ENCODE measurements around the gene PDE6H.

DNA sequence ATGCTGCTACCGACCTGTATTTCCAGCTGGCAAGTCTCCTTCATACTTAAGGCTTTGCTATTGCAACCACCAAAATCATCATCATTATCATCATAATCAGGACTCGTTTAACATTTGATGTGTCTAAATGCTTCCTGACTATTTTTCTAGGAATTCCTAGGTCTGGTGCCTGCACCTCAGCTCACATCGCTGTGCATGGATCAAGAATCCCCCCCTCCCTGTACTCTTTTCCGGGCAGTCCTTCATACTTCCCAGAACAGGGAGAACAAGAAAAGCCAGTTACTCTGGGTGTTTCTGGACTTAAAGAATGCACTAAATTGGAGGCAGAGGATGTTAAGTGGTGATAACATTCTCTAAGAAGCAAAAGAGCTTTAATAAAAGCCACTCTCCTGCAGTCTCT is 43.9 kb upstream of the PDE6H start:
- TF ChIP-seq, protein P1, sequence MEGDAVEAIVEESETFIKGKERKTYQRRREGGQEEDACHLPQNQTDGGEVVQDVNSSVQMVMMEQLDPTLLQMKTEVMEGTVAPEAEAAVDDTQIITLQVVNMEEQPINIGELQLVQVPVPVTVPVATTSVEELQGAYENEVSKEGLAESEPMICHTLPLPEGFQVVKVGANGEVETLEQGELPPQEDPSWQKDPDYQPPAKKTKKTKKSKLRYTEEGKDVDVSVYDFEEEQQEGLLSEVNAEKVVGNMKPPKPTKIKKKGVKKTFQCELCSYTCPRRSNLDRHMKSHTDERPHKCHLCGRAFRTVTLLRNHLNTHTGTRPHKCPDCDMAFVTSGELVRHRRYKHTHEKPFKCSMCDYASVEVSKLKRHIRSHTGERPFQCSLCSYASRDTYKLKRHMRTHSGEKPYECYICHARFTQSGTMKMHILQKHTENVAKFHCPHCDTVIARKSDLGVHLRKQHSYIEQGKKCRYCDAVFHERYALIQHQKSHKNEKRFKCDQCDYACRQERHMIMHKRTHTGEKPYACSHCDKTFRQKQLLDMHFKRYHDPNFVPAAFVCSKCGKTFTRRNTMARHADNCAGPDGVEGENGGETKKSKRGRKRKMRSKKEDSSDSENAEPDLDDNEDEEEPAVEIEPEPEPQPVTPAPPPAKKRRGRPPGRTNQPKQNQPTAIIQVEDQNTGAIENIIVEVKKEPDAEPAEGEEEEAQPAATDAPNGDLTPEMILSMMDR (IDR thresholded peaks at IDR 0.05): no peak
- no peak for TF ChIP-seq EZH2 (IDR thresholded peaks at IDR 0.05)

All from neural progenitor cell (in vitro differentiated cells).